ENCODE results near the gene CORIN. TPM values are rescaled to one million over a fixed set of nuclear protein-coding genes. Genes with fewer than 3 reads are reported as not detected.
"Not testable (repeated sequence)": the region's sequence is repeated elsewhere in the genome, so short reads cannot be mapped to it uniquely, and the experiment has no call there.

Gene CORIN
- total and polyA plus RNA-seq, 2 of the 4 experiments (the other 2 are of a cell fraction): 20.3 to 24.7 TPM

GRCh38 chr4:47706352-47706751, 131.5 kb downstream of the CORIN start:
- H3K9ac ChIP-seq (ENCODE audit: low read depth, low read length); H4K20me1 ChIP-seq (ENCODE audit: insufficient read depth, low read length); H4K8ac ChIP-seq (ENCODE audit: low read depth in 2 of 2, low read length in 2 of 2); H4K5ac ChIP-seq (ENCODE audit: low read depth, low read length); H3K56ac ChIP-seq (ENCODE audit: extremely low read depth, insufficient read depth, low read length); H2AK9ac ChIP-seq (replicated peaks; ENCODE audit: low read depth, low read length, poor library complexity); intact Hi-C loops (cut with micrococcal nuclease); dilution Hi-C loops (cut with HindIII; ENCODE audit: low sequenced_read_pairs, unreplicated experiment); H3K4me2 ChIP-seq (ENCODE audit: low read depth, low read length); H3K4me1 ChIP-seq (ENCODE audit: control insufficient read depth, insufficient read depth, low read length); H3K4ac ChIP-seq (ENCODE audit: low read depth, low read length); H2AFZ ChIP-seq (replicated peaks; ENCODE audit: low read length, poor library complexity); BruUV-seq (replicated peaks); H2BK15ac ChIP-seq (ENCODE audit: low read depth, low read length); H3K4me3 ChIP-seq (ENCODE audit: insufficient read depth, low read depth, low read length); H3K36me3 ChIP-seq (ENCODE audit: control insufficient read depth, insufficient read depth, low read length); ATAC-seq (ENCODE audit: low read depth); H2BK20ac ChIP-seq (ENCODE audit: low read depth, low read length); H2BK5ac ChIP-seq (ENCODE audit: low read depth, low read length, poor library complexity, severe bottlenecking); H4K91ac ChIP-seq (ENCODE audit: insufficient read depth, low read depth, low read length); H3K27ac ChIP-seq (ENCODE audit: insufficient read depth, low read length); H3K14ac ChIP-seq (replicated peaks; ENCODE audit: low read depth, low read length); POLR2A ChIA-PET (ENCODE audit: unreplicated experiment); DNase-seq; H3K18ac ChIP-seq (ENCODE audit: low read depth, low read length); H3K9me3 ChIP-seq (ENCODE audit: control insufficient read depth, insufficient read depth, low read length); H2BK120ac ChIP-seq (ENCODE audit: low read depth, low read length); H3K9me1 ChIP-seq (ENCODE audit: insufficient read depth, low read length); H3K79me1 ChIP-seq (ENCODE audit: low read depth in 1 of 2, low read length in 2 of 2); H2AK5ac ChIP-seq (ENCODE audit: low read depth, low read length); H3K23ac ChIP-seq (ENCODE audit: low read depth, low read length): not testable (repeated sequence)
- peaks cover 10% of the 10 kb centered on the region for H3K27me3 ChIP-seq (ENCODE audit: control insufficient read depth, insufficient read depth, low read length)
- in situ Hi-C loops (cut with MboI; ENCODE audit: low sequenced_read_pairs): loop anchor here (10.0 kb wide), 1 partner anchor 128 kb away; the partner anchor contains the start of gene CORIN
- WGBS, 2 experiments (ENCODE audit: extremely low coverage in 2 of 2, insufficient read length in 1 of 2): 91% methylated on average over 9 of the region's 18 CpGs; no CpG with 5 or more reads in 1 of the 2 experiments
- CTCF ChIA-PET: interaction anchor here (0.7 to 4.1 kb wide), 2 partner anchors 10 to 131 kb away, joined by 3 to 20 read pairs; no protein-coding TSS in a partner anchor
